Stomach (tissue), 4 donors: Measurements from ENCODE around the gene PRDM16.

Experiments
- CTCF ChIP-seq, 7 experiments: fragments of 450-650 bp in 4 of 7; fragments of 200-600 bp in 3 of 7; sonication (generic) in 3 of 7; IDR thresholded peaks; one replicate each; pipeline ENCODE4 v1.5.1; 2016 to 2019; ENCODE audit warnings: antibody characterized with exemption in 7 of 7, control low read depth in 2 of 7, mild to moderate bottlenecking in 1 of 7
- EP300 ChIP-seq: sonication (generic); formaldehyde crosslinking; IDR thresholded peaks from one replicate; pipeline ENCODE4 v1.6.1; 2017; ENCODE audit warnings: antibody characterized with exemption
- POLR2A ChIP-seq, 4 donors: fragments of 450-650 bp; IDR thresholded peaks; one replicate each; pipeline ENCODE4 v1.6.1; 2016; ENCODE audit warnings: antibody characterized with exemption in 4 of 4, control low read depth in 2 of 4, mild to moderate bottlenecking in 1 of 4, moderate library complexity in 1 of 4
- POLR2AphosphoS5 ChIP-seq, 3 donors: sonication (generic); formaldehyde crosslinking; IDR thresholded peaks; one replicate each; pipeline ENCODE4 v1.6.1; 2016; ENCODE audit warnings: antibody characterized with exemption in 3 of 3

GRCh38 chr1:3061566-3061965 lies 7.4 kb upstream of the PRDM16 start:
- TF ChIP-seq EP300 (no peak), CTCF (IDR thresholded peaks at IDR 0.05) (no peak), POLR2A (IDR thresholded peaks at IDR 0.05) (no peak), POLR2AphosphoS5 (IDR thresholded peaks at IDR 0.05) (no peak)
